ENCODE results near the gene CNPPD1. TPM values are rescaled to one million over a fixed set of nuclear protein-coding genes. Genes with fewer than 3 reads are reported as not detected.

Gene CNPPD1
- total RNA-seq, 1 experiment from 2014 or later = 34.7 TPM

DNA sequence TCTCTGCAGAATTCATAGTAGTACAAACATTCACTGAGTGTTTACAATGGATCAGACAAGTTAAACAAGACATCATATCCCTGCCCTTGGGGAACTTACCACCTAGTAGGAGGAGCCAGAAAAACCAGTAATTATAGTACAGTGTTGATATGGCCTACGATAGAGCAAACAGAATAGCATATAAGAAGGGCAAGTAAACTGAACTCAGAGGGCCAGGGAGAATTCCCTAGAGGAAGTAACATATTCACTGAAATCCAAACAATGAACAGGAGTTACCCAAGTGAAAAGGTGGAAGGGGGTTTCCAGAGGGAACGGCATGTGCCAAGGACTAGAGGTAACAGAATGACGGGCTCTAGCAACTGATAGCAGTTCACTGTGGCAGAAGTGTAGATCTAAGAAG, 50.2 kb downstream of the CNPPD1 start:
- no peak for DNase-seq (ENCODE audit: low spot score)
- in situ Hi-C loops (cut with HindIII; ENCODE audit: low sequenced_read_pairs) = no loop called here

DNA sequence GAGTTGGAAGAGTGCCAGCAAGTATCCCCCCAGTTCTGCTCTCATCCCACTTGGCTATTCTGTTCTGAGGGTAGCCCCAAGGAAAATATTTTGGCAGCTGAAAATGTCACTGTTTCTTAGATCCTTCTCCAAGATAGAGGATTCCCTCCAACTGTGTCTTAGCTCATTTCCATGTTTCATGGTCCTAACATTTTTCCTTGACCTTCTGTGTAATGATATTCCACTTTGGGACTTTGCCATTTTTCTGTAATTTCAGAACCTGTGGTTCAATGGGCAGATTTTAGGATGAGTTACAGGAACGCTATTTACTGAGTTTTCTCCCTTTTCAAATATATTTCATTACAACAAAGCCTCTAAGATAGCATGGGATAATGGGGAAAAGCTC, 50.8 kb downstream of the CNPPD1 start:
- in situ Hi-C loops (cut with HindIII; ENCODE audit: low sequenced_read_pairs) = no loop called here
- no peak for DNase-seq (ENCODE audit: low spot score)

DNA sequence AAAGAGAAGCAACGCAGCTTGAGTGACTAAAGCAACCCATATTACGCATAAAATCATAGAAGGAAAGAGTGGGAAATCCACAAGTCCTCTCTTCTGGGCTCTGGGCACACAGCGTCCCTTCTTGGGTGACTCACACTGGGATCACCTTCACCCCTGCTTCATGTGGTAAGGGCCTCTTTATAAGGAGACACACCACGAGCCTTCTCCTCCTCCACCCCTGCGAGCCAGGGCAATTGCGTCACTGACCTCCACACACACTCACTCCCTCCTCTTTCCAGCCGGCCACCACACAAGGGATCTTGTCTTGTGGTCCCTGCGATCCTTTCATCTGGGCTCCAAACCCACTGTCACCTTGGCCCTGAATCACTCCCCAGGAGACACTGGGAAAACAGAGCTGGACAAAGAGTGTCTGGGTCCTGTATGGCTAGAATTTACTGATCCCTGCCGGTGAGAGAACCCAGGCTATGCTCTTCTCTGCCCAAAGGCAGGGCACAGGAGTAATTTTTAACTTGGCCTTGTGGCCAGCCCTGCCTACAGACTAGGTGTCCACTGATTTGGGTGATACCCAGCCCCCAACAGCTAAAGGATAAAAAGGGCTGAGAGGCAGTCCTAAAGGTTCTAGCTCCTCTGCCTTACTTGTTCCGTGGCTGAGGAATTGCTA, 51.4 kb downstream of the CNPPD1 start:
- no peak for DNase-seq (ENCODE audit: low spot score)
- in situ Hi-C loops (cut with HindIII; ENCODE audit: low sequenced_read_pairs) = no loop called here

DNA sequence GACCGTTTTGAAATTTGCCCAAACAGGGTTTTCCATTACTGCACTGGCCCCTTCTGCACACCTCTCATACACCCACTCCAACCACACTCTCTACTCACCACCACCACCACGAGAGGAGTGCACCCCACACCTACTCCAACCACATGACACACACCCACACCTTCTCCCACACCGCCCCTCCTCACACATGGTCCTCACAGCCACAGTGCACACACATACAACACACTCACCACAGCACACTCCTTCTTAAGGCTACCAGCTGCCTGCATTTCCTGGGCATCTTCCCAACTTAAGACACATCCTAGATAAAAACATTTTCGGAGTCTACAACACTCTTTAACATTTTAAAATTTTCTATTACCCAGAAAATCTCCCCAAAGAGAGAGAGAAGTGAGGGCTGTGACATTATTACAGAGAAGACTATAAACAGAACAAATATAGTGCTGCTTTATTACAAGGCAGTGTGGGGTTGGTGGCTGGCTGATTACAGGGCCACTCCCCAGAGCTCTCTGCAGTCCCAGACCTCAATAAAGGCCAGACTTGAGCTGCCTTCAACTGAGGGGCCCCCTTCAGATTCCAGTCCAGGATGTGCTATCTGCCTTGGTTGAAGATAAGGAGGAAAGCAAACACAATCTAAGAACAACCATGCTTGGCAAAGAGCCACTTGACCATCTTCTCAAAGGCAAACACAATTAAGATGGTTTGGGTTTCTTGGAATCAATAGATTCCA, 52.2 kb downstream of the CNPPD1 start:
- DNase-seq (ENCODE audit: low spot score) = no peak
- in situ Hi-C loops (cut with HindIII; ENCODE audit: low sequenced_read_pairs) = no loop called here

DNA sequence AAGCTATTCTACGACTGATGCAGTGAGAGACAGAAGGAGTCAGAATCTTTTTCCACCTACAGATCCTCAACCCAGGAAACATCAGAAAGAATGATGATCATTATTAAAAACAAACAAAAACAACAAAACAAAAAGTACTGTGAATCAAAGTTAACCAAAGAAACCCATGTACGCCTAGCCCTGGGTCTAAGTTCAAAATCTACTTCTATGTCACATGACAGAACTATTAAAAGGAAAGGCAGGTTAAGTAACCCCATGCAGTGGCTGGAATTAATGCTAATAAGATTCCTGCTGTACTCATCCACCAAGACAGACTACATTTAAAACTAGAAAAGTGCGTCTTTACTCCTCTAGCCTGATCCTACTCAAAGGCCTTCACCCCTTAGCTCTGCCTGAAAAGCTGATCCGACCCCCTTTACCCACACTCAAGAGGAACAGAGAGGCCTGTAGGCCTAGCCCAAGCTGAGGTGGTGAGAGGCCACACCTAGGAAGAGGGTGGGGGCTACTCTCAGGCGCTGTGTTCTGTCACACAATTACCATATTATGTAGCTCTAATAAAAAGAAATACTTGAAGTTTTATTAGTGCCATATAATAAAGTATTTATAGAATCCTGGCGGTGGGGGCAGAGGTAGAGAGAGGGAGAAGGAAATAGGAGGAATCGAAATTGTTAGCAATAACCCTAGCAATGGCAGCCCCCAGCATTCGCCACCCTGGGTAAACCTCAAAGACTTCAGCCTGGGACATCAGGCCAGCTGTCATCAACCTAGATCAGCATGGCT, 53.2 kb downstream of the CNPPD1 start:
- no peak for DNase-seq (ENCODE audit: low spot score)
- in situ Hi-C loops (cut with HindIII; ENCODE audit: low sequenced_read_pairs) = no loop called here

DNA sequence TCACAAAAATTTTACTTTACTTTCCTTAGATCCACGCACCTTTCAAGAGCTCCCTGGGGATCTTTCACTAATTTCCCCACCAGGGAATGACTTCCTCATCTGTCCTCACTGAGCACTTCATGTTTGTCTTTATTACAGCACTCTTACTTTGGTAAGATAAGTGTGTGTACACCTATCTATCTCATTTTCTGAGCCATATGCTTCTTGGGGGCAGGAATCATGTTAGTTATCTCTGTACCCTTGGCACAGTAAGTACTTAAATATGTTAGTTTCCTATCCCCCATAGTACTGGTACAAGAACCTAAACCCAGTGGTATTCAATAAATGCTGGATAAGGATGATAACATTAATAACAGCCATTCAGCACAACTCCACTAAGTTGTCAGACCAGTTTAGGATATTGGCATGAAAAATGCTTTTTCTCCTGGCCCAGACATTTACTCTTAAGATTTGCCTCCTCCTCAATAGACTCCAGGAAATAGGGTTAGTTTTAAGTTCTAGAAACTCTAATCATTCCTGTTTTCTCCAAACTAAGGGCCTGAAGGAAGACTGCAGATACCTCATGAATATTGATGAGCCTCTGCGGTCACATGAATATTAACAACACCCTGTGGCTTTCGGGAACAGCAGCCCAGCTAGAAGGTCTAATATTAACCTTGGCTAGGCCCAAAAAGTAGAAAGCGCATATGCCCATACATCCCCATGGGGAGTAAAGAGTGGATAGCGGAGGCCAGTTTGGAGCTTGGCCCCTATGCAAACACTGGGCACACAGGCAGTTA, 54.3 kb downstream of the CNPPD1 start:
- in situ Hi-C loops (cut with HindIII; ENCODE audit: low sequenced_read_pairs) = no loop called here
- DNase-seq (ENCODE audit: low spot score) = no peak

Other genes starting within 250 kb of the CNPPD1 start
- 0.51 and 2.2 TPM in 2 replicates for gene CDK5R2, start 217.3 kb downstream of the CNPPD1 start, total RNA-seq (2014; rRNA removed; shearing (Covaris generic))
- not detected in 2 replicates for gene FEV, start 191.7 kb downstream of the CNPPD1 start, total RNA-seq (2014; rRNA removed; shearing (Covaris generic))
- gene CRYBA2, start 183.5 kb downstream of the CNPPD1 start, total RNA-seq (2014; rRNA removed; shearing (Covaris generic)) = not detected in 2 replicates
- not detected in 2 replicates for gene CFAP65, start 135.4 kb downstream of the CNPPD1 start, total RNA-seq (2014; rRNA removed; shearing (Covaris generic))
- not detected in 2 replicates for gene IHH, start 116.0 kb downstream of the CNPPD1 start, total RNA-seq (2014; rRNA removed; shearing (Covaris generic))
- 31.7 TPM in 2 replicates for gene NHEJ1, start 16.1 kb downstream of the CNPPD1 start, total RNA-seq (2014; rRNA removed; shearing (Covaris generic))
- not detected in 2 replicates for gene SLC23A3, start 6.9 kb downstream of the CNPPD1 start, total RNA-seq (2014; rRNA removed; shearing (Covaris generic))
- gene RETREG2, start 1.4 kb upstream of the CNPPD1 start, total RNA-seq (2014; rRNA removed; shearing (Covaris generic)) = 55.4 and 64.6 TPM in 2 replicates
- gene ZFAND2B, start 29.9 kb upstream of the CNPPD1 start, total RNA-seq (2014; rRNA removed; shearing (Covaris generic)) = 24.8 and 26.9 TPM in 2 replicates
- 14.1 and 21.5 TPM in 2 replicates for gene ABCB6, start 42.0 kb upstream of the CNPPD1 start, total RNA-seq (2014; rRNA removed; shearing (Covaris generic))
- 24.6 and 26.6 TPM in 2 replicates for gene ATG9A, start 52.7 kb upstream of the CNPPD1 start, total RNA-seq (2014; rRNA removed; shearing (Covaris generic))
- gene ANKZF1, start 52.9 kb upstream of the CNPPD1 start, total RNA-seq (2014; rRNA removed; shearing (Covaris generic)) = 14.2 and 17.5 TPM in 2 replicates
- 6.4 and 6.5 TPM in 2 replicates for gene GLB1L, start 68.5 kb upstream of the CNPPD1 start, total RNA-seq (2014; rRNA removed; shearing (Covaris generic))
- gene STK16, start 68.6 kb upstream of the CNPPD1 start, total RNA-seq (2014; rRNA removed; shearing (Covaris generic)) = 26.4 and 38.1 TPM in 2 replicates
- not detected in 2 replicates for gene TUBA4B, start 76.3 kb upstream of the CNPPD1 start, total RNA-seq (2014; rRNA removed; shearing (Covaris generic))
- 0.68 and 5.0 TPM in 2 replicates for gene TUBA4A, start 77.0 kb upstream of the CNPPD1 start, total RNA-seq (2014; rRNA removed; shearing (Covaris generic))
- gene DNAJB2, start 102.4 kb upstream of the CNPPD1 start, total RNA-seq (2014; rRNA removed; shearing (Covaris generic)) = 119 and 123 TPM in 2 replicates
- 0.18 and 0.71 TPM in 2 replicates for gene PTPRN, start 132.5 kb upstream of the CNPPD1 start, total RNA-seq (2014; rRNA removed; shearing (Covaris generic))
- not detected in 2 replicates for gene RESP18, start 155.8 kb upstream of the CNPPD1 start, total RNA-seq (2014; rRNA removed; shearing (Covaris generic))
- 65.8 and 67.4 TPM in 2 replicates for gene DNPEP, start 211.0 kb upstream of the CNPPD1 start, total RNA-seq (2014; rRNA removed; shearing (Covaris generic))
- not detected in 2 replicates for gene DES, start 241.5 kb upstream of the CNPPD1 start, total RNA-seq (2014; rRNA removed; shearing (Covaris generic))

Data from G401 (cell line).